Measurements from ENCODE around the gene SEH1L.

- TF ChIP-seq POLR2A (IDR thresholded peaks at IDR 0.05; ENCODE audit: low read length) (no peak), CTCF (IDR thresholded peaks at IDR 0.05) (no peak), CBX8 (IDR thresholded peaks at IDR 0.05) (no peak)
Measured at GRCh38 chr18:13026583-13027270, 78.9 kb downstream of the SEH1L start.
